HepG2 (cell line): ENCODE data around the gene RAB18.

Experiments used
- ARID2 ChIP-seq: sonication (generic); formaldehyde crosslinking; IDR thresholded peaks from 2 replicates; pipeline ENCODE4 v1.8.1; 2022; ENCODE audit warnings: mild to moderate bottlenecking, missing genetic modification reagents, borderline replicate concordance
- ARID3A ChIP-seq: IDR thresholded peaks from 2 replicates; pipeline ENCODE4 v1.6.1; 2012; ENCODE audit warnings: low read depth, low read length, improper control_type of control experiment
- CEBPB ChIP-seq: IDR thresholded peaks from 2 replicates; pipeline ENCODE4 v1.6.1; 2011; ENCODE audit warnings: low read depth, low read length, improper control_type of control experiment, borderline replicate concordance
- CTCF ChIP-seq: sonication (generic); formaldehyde crosslinking; IDR thresholded peaks from 2 replicates; pipeline ENCODE4 v1.5.0; 2020; ENCODE audit warnings: mild to moderate bottlenecking, missing genetic modification reagents, moderate library complexity
- DNMT1 ChIP-seq: sonication (generic); formaldehyde crosslinking; IDR thresholded peaks from 2 replicates; pipeline ENCODE4 v1.5.1; 2020; ENCODE audit warnings: mild to moderate bottlenecking, missing genetic modification reagents
- EP300 ChIP-seq, 3 experiments: sonication (generic) in 1 of 3; formaldehyde crosslinking in 1 of 3; IDR thresholded peaks; 2 replicates each; pipeline versions ENCODE4 v1.5.1 to v1.6.1; 2011 to 2020; ENCODE audit warnings: low read depth in 2 of 3, low read length in 2 of 3, borderline replicate concordance in 1 of 3, improper control_type of control experiment in 1 of 3, mild to moderate bottlenecking in 1 of 3, missing genetic modification reagents in 1 of 3, moderate library complexity in 1 of 3
- EZH2 ChIP-seq: conservative IDR thresholded peaks from 2 replicates; pipeline ENCODE4 v1.6.1; 2012; ENCODE audit warnings: mild to moderate bottlenecking, low read depth, low read length, moderate library complexity
- HDAC2 ChIP-seq: sonication (generic); formaldehyde crosslinking; IDR thresholded peaks from 2 replicates; pipeline ENCODE4 v1.4.0; 2020; ENCODE audit warnings: missing genetic modification reagents
- REST ChIP-seq, 2 experiments: IDR thresholded peaks; 2 replicates each; pipeline ENCODE4 v1.6.1; 2011 to 2012; ENCODE audit warnings: low read length in 2 of 2, borderline replicate concordance in 1 of 2, low read depth in 1 of 2, mild to moderate bottlenecking in 1 of 2, moderate library complexity in 1 of 2
- TEAD2 ChIP-seq: sonication (generic); formaldehyde crosslinking; IDR thresholded peaks from 2 replicates; pipeline ENCODE4 v1.9.0; 2021; ENCODE audit warnings: missing genetic modification reagents

- TF ChIP-seq EZH2 (no peak), EP300 (IDR thresholded peaks at IDR 0.05; ENCODE audit: low read depth in 2 of 2, low read length in 2 of 2) (no peak), EP300 (CRISPR knock-in tag; IDR thresholded peaks at IDR 0.05; ENCODE audit: borderline replicate concordance) (no peak), DNMT1 (CRISPR knock-in tag) (no peak), ARID3A (no peak), REST (IDR thresholded peaks at IDR 0.05; ENCODE audit: borderline replicate concordance in 1 of 2, low read depth in 1 of 2, low read length in 2 of 2) (no peak), HDAC2 (no peak), CTCF (no peak), ARID2 (CRISPR knock-in tag) (no peak), TEAD2 (CRISPR knock-in tag) (no peak), CEBPB (no peak)
Measured at GRCh38 chr10:27578316-27578715, 74.2 kb downstream of the RAB18 start.
